GM23338 (cell line): Measurements from ENCODE around the gene SPDYE3. TPM values are rescaled to one million over a fixed set of nuclear protein-coding genes. Genes with fewer than 3 reads are reported as not detected.

Experiments used
- ATAC-seq: fragments of 200-7000 bp; cut with Tn5 transposase; 3 replicates; pipeline ENCODE4 v1.9.1; 2020
- DNase-seq: peaks from one replicate; pipeline ENCODE4 v3.0.0-alpha.2; 2015; ENCODE audit warnings: low spot score
- H2AFZ ChIP-seq: fragments of 200-600 bp; sonication (generic); 2 replicates; pipeline ENCODE4 v1.8.0; 2016; ENCODE audit warnings: antibody characterized with exemption, mild to moderate bottlenecking, moderate library complexity
- H3F3A ChIP-seq: fragments of 200-600 bp; sonication (generic); replicated peaks from 2 replicates; pipeline ENCODE4 v1.8.0; 2017; ENCODE audit warnings: antibody characterized with exemption, mixed run types, low read depth
- H3K27ac ChIP-seq: fragments of 200-600 bp; sonication (generic); 2 replicates; pipeline ENCODE4 v1.6.1; 2016; ENCODE audit warnings: low read depth
- H3K27me3 ChIP-seq: fragments of 200-600 bp; sonication (generic); 2 replicates; pipeline ENCODE4 v1.8.0; 2016; ENCODE audit warnings: mild to moderate bottlenecking, mixed run types, moderate library complexity; ENCODE audit not compliant: insufficient read depth
- H3K36me3 ChIP-seq: fragments of 200-600 bp; sonication (generic); 2 replicates; pipeline ENCODE4 v1.8.0; 2016; ENCODE audit warnings: mild to moderate bottlenecking; ENCODE audit not compliant: insufficient read depth
- H3K4me1 ChIP-seq: fragments of 200-600 bp; sonication (generic); 2 replicates; pipeline ENCODE4 v1.8.0; 2016; ENCODE audit warnings: mild to moderate bottlenecking, moderate library complexity; ENCODE audit not compliant: insufficient read depth
- H3K4me2 ChIP-seq: fragments of 200-600 bp; sonication (generic); 2 replicates; pipeline ENCODE4 v1.7.1; 2017; ENCODE audit warnings: mixed run types
- H3K4me3 ChIP-seq: fragments of 200-600 bp; sonication (generic); 2 replicates; pipeline ENCODE4 v1.6.1; 2016; ENCODE audit warnings: mixed run types
- H3K79me2 ChIP-seq: fragments of 200-600 bp; sonication (generic); replicated peaks from 2 replicates; pipeline ENCODE4 v1.8.0; 2017; ENCODE audit warnings: mild to moderate bottlenecking; ENCODE audit not compliant: insufficient read depth
- H3K9me2 ChIP-seq: fragments of 200-600 bp; sonication (generic); 2 replicates; pipeline ENCODE4 v1.8.0; 2017; ENCODE audit not compliant: insufficient read depth
- H4K20me1 ChIP-seq: fragments of 200-600 bp; sonication (generic); replicated peaks from 2 replicates; pipeline ENCODE4 v1.8.0; 2017; ENCODE audit warnings: mild to moderate bottlenecking; ENCODE audit not compliant: insufficient read depth
- H3K27ac Mint-ChIP-seq: 2 replicates; pipeline ENCODE4 v1.8.0; 2020; ENCODE audit warnings: inconsistent platforms, mild to moderate bottlenecking, moderate library complexity, mixed read lengths
- H3K27me3 Mint-ChIP-seq: 3 replicates; pipeline ENCODE4 v1.8.0; 2022; ENCODE audit warnings: low read depth, mild to moderate bottlenecking, moderate library complexity, mixed read lengths, inconsistent platforms; ENCODE audit not compliant: insufficient read depth, poor library complexity
- H3K36me3 Mint-ChIP-seq: 3 replicates; pipeline ENCODE4 v1.8.0; 2021; ENCODE audit warnings: low read depth, mild to moderate bottlenecking, inconsistent platforms, moderate library complexity, mixed read lengths
- H3K4me1 Mint-ChIP-seq: 3 replicates; pipeline ENCODE4 v1.8.0; 2020; ENCODE audit warnings: mild to moderate bottlenecking, inconsistent platforms, mixed read lengths
- H3K4me3 Mint-ChIP-seq: 3 replicates; pipeline ENCODE4 v1.8.0; 2021; ENCODE audit warnings: moderate library complexity, mild to moderate bottlenecking, inconsistent platforms, mixed read lengths
- H3K9me3 Mint-ChIP-seq: 3 replicates; pipeline ENCODE4 v1.8.0; 2020; ENCODE audit warnings: moderate library complexity, mild to moderate bottlenecking, inconsistent platforms, mixed read lengths
- EZH2 ChIP-seq: fragments of 200-600 bp; sonication (generic); IDR thresholded peaks from one replicate; pipeline ENCODE4 v1.8.0; 2017; ENCODE audit warnings: antibody characterized with exemption, mild to moderate bottlenecking, low read depth; ENCODE audit not compliant: unreplicated experiment
- EZH2phosphoT487 ChIP-seq: fragments of 200-600 bp; sonication (generic); IDR thresholded peaks from one replicate; pipeline ENCODE4 v1.8.1; 2018; ENCODE audit warnings: antibody characterized with exemption; ENCODE audit not compliant: unreplicated experiment
- POLR2AphosphoS5 ChIP-seq: IDR thresholded peaks from 2 replicates; pipeline ENCODE4 v1.6.1; 2016; ENCODE audit warnings: antibody characterized with exemption, low read depth
- STAT1 ChIP-seq: IDR thresholded peaks from one replicate; pipeline ENCODE4 v1.6.1; 2016; ENCODE audit warnings: antibody characterized with exemption; ENCODE audit not compliant: unreplicated experiment
- ZNF114 ChIP-seq: fragments of 250-450 bp; sonication (Bioruptor Pico); IDR thresholded peaks from 2 replicates; pipeline ENCODE4 v1.5.0; 2020; ENCODE audit warnings: mild to moderate bottlenecking, moderate library complexity
- ZNF331 ChIP-seq: fragments of 250-450 bp; sonication (Bioruptor Pico); IDR thresholded peaks from 2 replicates; pipeline ENCODE4 v1.5.0; 2020; ENCODE audit warnings: low read depth, mild to moderate bottlenecking, moderate library complexity
- ZNF462 ChIP-seq: fragments of 250-450 bp; sonication (Bioruptor Pico); IDR thresholded peaks from 2 replicates; pipeline ENCODE4 v1.5.0; 2020; ENCODE audit warnings: mild to moderate bottlenecking, moderate library complexity
- polyA plus RNA-seq: library from polyadenylated mRNA; unstranded; fragments of >200 nt; fragmentation: Nextera tagmentation; extraction: Ambion mirVana; gene quantifications from 2 replicates; pipeline ENCODE4 v1.2.1, GENCODE V29; 2016
- total RNA-seq: library from RNA; depleted of rRNA; stranded (reverse); fragments of >200 nt; shearing (Covaris generic); gene quantifications from 2 replicates; pipeline ENCODE4 v1.2.3, GENCODE V29; 2014

Gene SPDYE3
- total and polyA plus RNA-seq, 2 experiments from 2014 or later = 3.6 TPM; not detected in 1

DNA sequence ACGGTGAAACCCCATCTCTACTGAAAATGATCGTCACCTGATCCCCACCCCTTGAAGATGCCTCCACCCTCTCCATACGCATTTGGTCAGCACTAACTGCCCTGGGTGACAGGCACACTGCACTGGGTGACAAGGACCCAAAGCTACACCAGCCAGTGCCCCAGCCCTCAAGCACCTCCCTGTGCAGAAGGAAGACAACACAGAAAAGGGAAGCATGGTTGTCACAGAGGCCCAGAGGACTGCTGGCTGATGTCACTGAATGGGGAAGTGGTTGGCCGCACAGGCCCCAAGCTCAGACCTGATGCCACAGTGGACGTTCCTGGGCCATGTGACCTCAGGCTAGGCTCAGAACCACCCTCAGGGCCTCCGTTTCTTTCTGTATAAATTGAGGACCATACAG lies 61.6 kb downstream of the SPDYE3 start:
- no peak overlapping the region for H3K4me3 ChIP-seq
- no peak overlapping the region; the same call in 2 of the 3 replicates for H3K4me3 Mint-ChIP-seq
- ATAC-seq (no peak), DNase-seq (no peak)
- peak overlapping the region; percentile 86 for H3K27ac Mint-ChIP-seq
- H3K27me3 Mint-ChIP-seq = peaks cover 12% of the 10 kb centered on the region
- no peaks in the 10 kb centered on the region; the same call in none of the 2 replicates for H4K20me1 ChIP-seq
- H2AFZ ChIP-seq = no peak overlapping the region
- peaks cover 13% of the 10 kb centered on the region for H3K4me1 ChIP-seq
- no peaks in the 10 kb centered on the region for H3K9me2 ChIP-seq
- no peak overlapping the region for H3K27ac ChIP-seq
- peaks cover 15% of the 10 kb centered on the region for H3K36me3 Mint-ChIP-seq
- peaks cover 40% of the 10 kb centered on the region for H3K4me1 Mint-ChIP-seq
- H3K36me3 ChIP-seq = no peaks in the 10 kb centered on the region
- no peak overlapping the region for H3K4me2 ChIP-seq
- H3K27me3 ChIP-seq = no peaks in the 10 kb centered on the region
- no peaks in the 10 kb centered on the region for H3K9me3 Mint-ChIP-seq
- no peaks in the 10 kb centered on the region for H3K79me2 ChIP-seq
- no peak for TF ChIP-seq STAT1
- TF ChIP-seq POLR2AphosphoS5 = 0 out of 2 replicates have a peak, but pooled peaks have one; percentile 21
- 0 out of 2 replicates have a peak, but pooled peaks cover 7% of the 10 kb centered on the region for H3F3A ChIP-seq

DNA sequence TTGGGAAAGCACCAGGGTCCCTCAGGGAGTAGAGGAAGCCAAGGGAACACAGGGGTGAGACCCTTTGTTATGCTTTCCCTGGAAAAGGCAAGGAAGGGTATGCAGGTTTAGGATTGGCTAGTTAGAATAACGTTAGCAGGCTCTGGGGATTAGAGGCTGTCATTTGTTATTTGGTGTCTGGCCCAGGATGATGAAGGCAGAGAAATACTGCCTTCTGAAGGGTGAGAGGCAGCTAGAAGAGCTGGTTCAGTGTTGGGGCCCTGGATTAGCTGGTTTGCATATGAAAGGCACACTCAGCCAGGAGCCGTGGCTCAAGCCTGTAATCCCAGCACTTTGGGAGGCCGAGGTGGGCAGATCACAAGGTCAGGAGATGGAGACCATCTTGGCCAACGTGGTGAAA lies 62.8 kb downstream of the SPDYE3 start:
- no peaks in the 10 kb centered on the region for H3K79me2 ChIP-seq
- Mint-ChIP-seq H3K9me3 (no peaks in the 10 kb centered on the region), H3K27ac (peak overlapping the region; percentile 76), H3K27me3 (peaks cover 14% of the 10 kb centered on the region), H3K36me3 (peaks cover 8% of the 10 kb centered on the region), H3K4me3 (peak overlapping the region; percentile 37; the same call in 1 of the 3 replicates), H3K4me1 (peaks cover 50% of the 10 kb centered on the region)
- TF ChIP-seq EZH2phosphoT487 = no peak
- no peak for TF ChIP-seq ZNF114 (CRISPR knock-in tag)
- TF ChIP-seq ZNF462 (CRISPR knock-in tag) = peak; percentile 75
- no peak for TF ChIP-seq ZNF331 (CRISPR knock-in tag)
- TF ChIP-seq EZH2 = no peak
- DNase-seq (peak; percentile 69), ATAC-seq (peak; percentile 65)
- H3K36me3 ChIP-seq = no peaks in the 10 kb centered on the region
- 0 out of 2 replicates have a peak, but pooled peaks cover 7% of the 10 kb centered on the region for H3F3A ChIP-seq
- no peaks in the 10 kb centered on the region for H3K27me3 ChIP-seq
- H3K4me2 ChIP-seq = peak overlapping the region; percentile 61; the same call in 1 of the 2 replicates
- H2AFZ ChIP-seq = no peak overlapping the region
- H3K4me1 ChIP-seq = peaks cover 13% of the 10 kb centered on the region
- no peaks in the 10 kb centered on the region; the same call in none of the 2 replicates for H4K20me1 ChIP-seq
- H3K4me3 ChIP-seq = peak overlapping the region; percentile 27
- H3K9me2 ChIP-seq = no peaks in the 10 kb centered on the region
- H3K27ac ChIP-seq = peak overlapping the region; percentile 22
